ENCODE results near the gene SMYD1.
"Not testable (repeated sequence)": the region's sequence is repeated elsewhere in the genome, so short reads cannot be mapped to it uniquely, and the experiment has no call there.

The SMYD1 gene

GRCh38 chr2:88038263-88039105 lies 29.1 kb upstream of the SMYD1 start:
- DNase-seq: peak; percentile 78
- Histone ChIP-seq H3K4me3 (ENCODE audit: low read depth, low read length) (no peak overlapping the region), H3K27ac (peak overlapping the region; percentile 62), H3K36me3 (replicated peaks) (peaks cover 8% of the 10 kb centered on the region), H3K27me3 (replicated peaks) (no peaks in the 10 kb centered on the region)
- in situ Hi-C loops (cut with HindIII; ENCODE audit: low pct_ligation_motif_present, low sequenced_read_pairs): no loop called here
- TF ChIP-seq, protein P1, sequence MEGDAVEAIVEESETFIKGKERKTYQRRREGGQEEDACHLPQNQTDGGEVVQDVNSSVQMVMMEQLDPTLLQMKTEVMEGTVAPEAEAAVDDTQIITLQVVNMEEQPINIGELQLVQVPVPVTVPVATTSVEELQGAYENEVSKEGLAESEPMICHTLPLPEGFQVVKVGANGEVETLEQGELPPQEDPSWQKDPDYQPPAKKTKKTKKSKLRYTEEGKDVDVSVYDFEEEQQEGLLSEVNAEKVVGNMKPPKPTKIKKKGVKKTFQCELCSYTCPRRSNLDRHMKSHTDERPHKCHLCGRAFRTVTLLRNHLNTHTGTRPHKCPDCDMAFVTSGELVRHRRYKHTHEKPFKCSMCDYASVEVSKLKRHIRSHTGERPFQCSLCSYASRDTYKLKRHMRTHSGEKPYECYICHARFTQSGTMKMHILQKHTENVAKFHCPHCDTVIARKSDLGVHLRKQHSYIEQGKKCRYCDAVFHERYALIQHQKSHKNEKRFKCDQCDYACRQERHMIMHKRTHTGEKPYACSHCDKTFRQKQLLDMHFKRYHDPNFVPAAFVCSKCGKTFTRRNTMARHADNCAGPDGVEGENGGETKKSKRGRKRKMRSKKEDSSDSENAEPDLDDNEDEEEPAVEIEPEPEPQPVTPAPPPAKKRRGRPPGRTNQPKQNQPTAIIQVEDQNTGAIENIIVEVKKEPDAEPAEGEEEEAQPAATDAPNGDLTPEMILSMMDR (IDR thresholded peaks at IDR 0.05; ENCODE audit: low read depth, low read length, missing control alignments): no peak

GRCh38 chr2:88042476-88042875 lies 25.1 kb upstream of the SMYD1 start:
- no peak overlapping the region for H3K27ac ChIP-seq
- TF ChIP-seq, protein P1 (IDR thresholded peaks at IDR 0.05; ENCODE audit: low read depth, low read length, missing control alignments): no peak
- in situ Hi-C loops (cut with HindIII; ENCODE audit: low pct_ligation_motif_present, low sequenced_read_pairs): no loop called here

GRCh38 chr2:88045561-88045960 lies 22.1 kb upstream of the SMYD1 start:
- H3K4me3 ChIP-seq (ENCODE audit: low read depth, low read length); H3K36me3 ChIP-seq (replicated peaks); DNase-seq; H3K27ac ChIP-seq; H3K27me3 ChIP-seq (replicated peaks); in situ Hi-C loops (cut with HindIII; ENCODE audit: low pct_ligation_motif_present, low sequenced_read_pairs): not testable (repeated sequence)

More at GRCh38 chr2:88042476-88042875, 25.1 kb upstream of the SMYD1 start:
- no peak for DNase-seq
- no peak overlapping the region for H3K4me3 ChIP-seq (ENCODE audit: low read depth, low read length)
- H3K27me3 ChIP-seq (replicated peaks): no peaks in the 10 kb centered on the region
- no peaks in the 10 kb centered on the region for H3K36me3 ChIP-seq (replicated peaks)

GRCh38 chr2:88048541-88048940 lies 19.1 kb upstream of the SMYD1 start:
- in situ Hi-C loops (cut with HindIII; ENCODE audit: low pct_ligation_motif_present, low sequenced_read_pairs): no loop called here
- H3K27me3 ChIP-seq (replicated peaks): no peaks in the 10 kb centered on the region
- H3K36me3 ChIP-seq (replicated peaks): no peaks in the 10 kb centered on the region
- no peak for DNase-seq
- H3K4me3 ChIP-seq (ENCODE audit: low read depth, low read length): no peak overlapping the region
- TF ChIP-seq, protein P1 (IDR thresholded peaks at IDR 0.05; ENCODE audit: low read depth, low read length, missing control alignments): no peak
- H3K27ac ChIP-seq: no peak overlapping the region

DNA sequence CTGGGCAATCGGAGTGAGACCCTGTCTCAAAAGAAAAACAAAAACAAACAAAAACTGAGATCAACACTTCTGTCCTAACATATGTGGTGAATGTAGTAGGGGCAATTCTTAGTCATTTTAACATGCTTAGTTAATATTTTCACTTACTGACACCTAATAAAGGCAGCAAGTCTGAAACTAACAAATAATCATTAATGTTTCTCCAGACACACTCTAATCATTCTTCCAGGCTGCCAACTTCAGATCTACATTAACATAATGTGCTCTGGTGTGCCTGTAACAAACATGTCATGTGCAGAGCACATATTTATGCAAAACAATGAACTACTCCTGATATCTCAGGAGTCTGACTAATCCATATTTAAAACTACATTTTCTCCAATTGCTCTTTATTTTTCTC lies 18.0 kb upstream of the SMYD1 start:
- no peak for DNase-seq
- no peak overlapping the region for H3K27ac ChIP-seq
- H3K4me3 ChIP-seq (ENCODE audit: low read depth, low read length): no peak overlapping the region
- in situ Hi-C loops (cut with HindIII; ENCODE audit: low pct_ligation_motif_present, low sequenced_read_pairs): no loop called here
- no peaks in the 10 kb centered on the region for H3K27me3 ChIP-seq (replicated peaks)
- no peaks in the 10 kb centered on the region for H3K36me3 ChIP-seq (replicated peaks)
- TF ChIP-seq, protein P1 (IDR thresholded peaks at IDR 0.05; ENCODE audit: low read depth, low read length, missing control alignments): no peak

DNA sequence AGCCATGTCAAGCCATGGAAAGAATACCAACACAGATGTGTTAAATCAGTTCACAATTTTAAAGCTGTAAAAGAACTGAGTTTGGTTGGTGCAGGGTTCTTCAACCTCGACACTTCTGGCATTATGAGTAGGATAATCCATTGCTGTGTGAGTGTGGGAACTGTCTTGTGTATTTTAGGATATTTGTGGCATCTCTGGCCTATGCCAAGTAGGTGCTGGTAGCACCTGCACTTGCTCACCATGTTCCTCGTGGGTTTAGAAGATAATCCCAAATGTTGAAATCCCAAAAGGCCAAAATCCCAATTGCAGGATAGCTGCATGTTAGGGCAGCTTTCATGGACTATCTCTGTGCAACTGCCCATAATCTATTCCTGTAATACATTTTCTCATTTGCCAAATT lies 15.8 kb upstream of the SMYD1 start:
- no peak for DNase-seq
- no peak overlapping the region for H3K4me3 ChIP-seq (ENCODE audit: low read depth, low read length)
- H3K27me3 ChIP-seq (replicated peaks): no peaks in the 10 kb centered on the region
- in situ Hi-C loops (cut with HindIII; ENCODE audit: low pct_ligation_motif_present, low sequenced_read_pairs): no loop called here
- TF ChIP-seq, protein P1 (IDR thresholded peaks at IDR 0.05; ENCODE audit: low read depth, low read length, missing control alignments): no peak
- H3K36me3 ChIP-seq (replicated peaks): no peaks in the 10 kb centered on the region
- H3K27ac ChIP-seq: no peak overlapping the region
